HepG2 (cell line): Measurements from ENCODE around the gene DLX5. TPM values are rescaled to one million over a fixed set of nuclear protein-coding genes. Genes with fewer than 3 reads are reported as not detected.

ENCODE experiments used
- BHLHE40 ChIP-seq: IDR thresholded peaks from 2 replicates; pipeline ENCODE4 v1.6.1; 2011; ENCODE audit warnings: low read length, improper control_type of control experiment
- CREB1 ChIP-seq, 2 experiments: fragments of 450-650 bp in 1 of 2; IDR thresholded peaks; 2 replicates each; pipeline ENCODE4 v1.6.1; 2016 to 2017; ENCODE audit warnings: control low read depth in 1 of 2, mild to moderate bottlenecking in 1 of 2, missing compliant biosample characterization in 1 of 2, missing genetic modification characterization in 1 of 2
- HNRNPLL ChIP-seq: fragments of 200-400 bp; formaldehyde crosslinking; IDR thresholded peaks from 2 replicates; pipeline ENCODE4 v1.6.1; 2017; ENCODE audit warnings: mild to moderate bottlenecking, low read depth, low read length; ENCODE audit not compliant: poor library complexity, severe bottlenecking
- JUN ChIP-seq: sonication (generic); formaldehyde crosslinking; IDR thresholded peaks from 2 replicates; pipeline ENCODE4 v1.4.0; 2020; ENCODE audit warnings: mild to moderate bottlenecking, missing genetic modification reagents
- MAFG ChIP-seq: sonication (generic); formaldehyde crosslinking; IDR thresholded peaks from 2 replicates; pipeline ENCODE4 v1.5.1; 2020; ENCODE audit warnings: mild to moderate bottlenecking, missing genetic modification reagents
- TBX2 ChIP-seq: sonication (generic); formaldehyde crosslinking; IDR thresholded peaks from 2 replicates; pipeline ENCODE4 v1.5.0; 2020; ENCODE audit warnings: missing genetic modification reagents, mild to moderate bottlenecking, borderline replicate concordance
- ZNF225 ChIP-seq: sonication (generic); formaldehyde crosslinking; IDR thresholded peaks from 2 replicates; pipeline ENCODE4 v1.4.0; 2020; ENCODE audit warnings: mild to moderate bottlenecking, missing genetic modification reagents
- polyA plus RNA-seq, 8 experiments: library from polyadenylated mRNA; depleted of rRNA in 3 of 8; stranded (reverse) in 7 of 8; unstranded in 1 of 8; fragments of >200 nt; fragmentation: Illumina TruSeq in 4 of 8; extraction: Trizol in 4 of 8; gene quantifications; 2 replicates each; pipeline versions ENCODE4 v1.2.1 to v1.2.3, GENCODE V29; 2011 to 2016; ENCODE audit warnings: low read depth in 4 of 8, missing spikeins in 1 of 8, mixed read lengths in 1 of 8; ENCODE audit not compliant: insufficient read depth in 1 of 8
- total RNA-seq, 5 experiments: library from RNA; depleted of rRNA; stranded (reverse); fragments of >200 nt; fragmentation: Illumina TruSeq; extraction: Trizol; gene quantifications; 2 replicates each; pipeline ENCODE4 v1.2.3, GENCODE V29; 2016; ENCODE audit warnings: low read depth in 1 of 5
- TF ChIP-seq, protein P1 (sequence below): sonication (generic); formaldehyde crosslinking; IDR thresholded peaks from 2 replicates; pipeline ENCODE4 v1.4.0; 2020; ENCODE audit warnings: mild to moderate bottlenecking, low read depth, missing genetic modification reagents
- TF ChIP-seq, protein P2 (sequence below): sonication (generic); formaldehyde crosslinking; IDR thresholded peaks from 2 replicates; pipeline ENCODE4 v1.4.0; 2020; ENCODE audit warnings: missing genetic modification reagents
- TF ChIP-seq, protein P3 (sequence below): sonication (generic); formaldehyde crosslinking; IDR thresholded peaks from one replicate; pipeline ENCODE4 v1.5.1; 2020; ENCODE audit warnings: mild to moderate bottlenecking, missing genetic modification reagents; ENCODE audit errors: not compliant biosample characterization
- TF ChIP-seq, protein P4 (sequence below): sonication (generic); formaldehyde crosslinking; IDR thresholded peaks from 2 replicates; pipeline ENCODE4 v1.4.0; 2020; ENCODE audit warnings: missing genetic modification reagents

Gene DLX5
- total and polyA plus RNA-seq, 2 of the 13 experiments (the other 11 are each of a cell fraction or from before 2014, with no cell fraction given) = not detected

DNA sequence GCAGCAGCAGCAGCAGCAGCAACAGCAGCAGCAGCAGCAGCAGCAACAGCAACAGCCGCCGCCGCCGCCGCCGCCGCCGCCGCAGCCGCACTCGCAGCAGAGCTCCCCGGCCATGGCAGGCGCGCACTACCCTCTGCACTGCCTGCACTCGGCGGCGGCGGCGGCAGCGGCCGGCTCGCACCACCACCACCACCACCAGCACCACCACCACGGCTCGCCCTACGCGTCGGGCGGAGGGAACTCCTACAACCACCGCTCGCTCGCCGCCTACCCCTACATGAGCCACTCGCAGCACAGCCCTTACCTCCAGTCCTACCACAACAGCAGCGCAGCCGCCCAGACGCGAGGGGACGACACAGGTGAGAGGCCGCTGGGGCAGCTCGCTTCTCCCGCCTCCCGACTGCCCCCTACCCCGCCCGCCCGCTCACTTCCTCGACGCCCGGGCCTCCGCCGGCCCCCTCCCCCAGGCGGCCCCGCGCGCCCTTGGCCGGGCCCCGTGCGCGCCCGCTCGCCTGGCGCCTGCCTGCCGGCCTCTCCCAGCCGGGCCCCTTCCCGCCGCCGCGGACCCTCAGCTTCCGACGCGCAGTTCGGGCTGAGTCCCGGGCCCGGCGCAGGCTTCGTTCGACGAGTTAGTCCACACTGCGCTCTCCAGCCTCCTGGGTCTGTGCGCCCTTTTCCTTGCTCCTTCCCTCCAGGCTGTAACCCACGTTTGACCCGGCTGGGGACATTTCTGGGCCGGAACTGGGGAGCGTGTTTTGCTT lies 18.4 kb downstream of the DLX5 start (continued):
- TF ChIP-seq, protein P1, sequence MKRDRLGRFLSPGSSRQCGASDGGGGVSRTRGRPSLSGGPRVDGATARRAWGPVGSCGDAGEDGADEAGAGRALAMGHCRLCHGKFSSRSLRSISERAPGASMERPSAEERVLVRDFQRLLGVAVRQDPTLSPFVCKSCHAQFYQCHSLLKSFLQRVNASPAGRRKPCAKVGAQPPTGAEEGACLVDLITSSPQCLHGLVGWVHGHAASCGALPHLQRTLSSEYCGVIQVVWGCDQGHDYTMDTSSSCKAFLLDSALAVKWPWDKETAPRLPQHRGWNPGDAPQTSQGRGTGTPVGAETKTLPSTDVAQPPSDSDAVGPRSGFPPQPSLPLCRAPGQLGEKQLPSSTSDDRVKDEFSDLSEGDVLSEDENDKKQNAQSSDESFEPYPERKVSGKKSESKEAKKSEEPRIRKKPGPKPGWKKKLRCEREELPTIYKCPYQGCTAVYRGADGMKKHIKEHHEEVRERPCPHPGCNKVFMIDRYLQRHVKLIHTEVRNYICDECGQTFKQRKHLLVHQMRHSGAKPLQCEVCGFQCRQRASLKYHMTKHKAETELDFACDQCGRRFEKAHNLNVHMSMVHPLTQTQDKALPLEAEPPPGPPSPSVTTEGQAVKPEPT (CRISPR knock-in tag) = peak; percentile 71; the same call in 1 of the 2 replicates
- TF ChIP-seq MAFG (CRISPR knock-in tag) (no peak), BHLHE40 (no peak), JUN (CRISPR knock-in tag) (no peak), CREB1 (IDR thresholded peaks at IDR 0.05) (no peak), CREB1 (CRISPR knock-in tag; IDR thresholded peaks at IDR 0.05) (no peak), TBX2 (peak; percentile 21; the same call in 1 of the 2 replicates), HNRNPLL (peak; percentile 84), ZNF225 (CRISPR knock-in tag) (0 out of 2 replicates have a peak, but pooled peaks have one; percentile 4)
- TF ChIP-seq, protein P2, sequence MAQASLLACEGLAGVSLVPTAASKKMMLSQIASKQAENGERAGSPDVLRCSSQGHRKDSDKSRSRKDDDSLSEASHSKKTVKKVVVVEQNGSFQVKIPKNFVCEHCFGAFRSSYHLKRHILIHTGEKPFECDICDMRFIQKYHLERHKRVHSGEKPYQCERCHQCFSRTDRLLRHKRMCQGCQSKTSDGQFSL (CRISPR knock-in tag) = no peak
- TF ChIP-seq, protein P3, sequence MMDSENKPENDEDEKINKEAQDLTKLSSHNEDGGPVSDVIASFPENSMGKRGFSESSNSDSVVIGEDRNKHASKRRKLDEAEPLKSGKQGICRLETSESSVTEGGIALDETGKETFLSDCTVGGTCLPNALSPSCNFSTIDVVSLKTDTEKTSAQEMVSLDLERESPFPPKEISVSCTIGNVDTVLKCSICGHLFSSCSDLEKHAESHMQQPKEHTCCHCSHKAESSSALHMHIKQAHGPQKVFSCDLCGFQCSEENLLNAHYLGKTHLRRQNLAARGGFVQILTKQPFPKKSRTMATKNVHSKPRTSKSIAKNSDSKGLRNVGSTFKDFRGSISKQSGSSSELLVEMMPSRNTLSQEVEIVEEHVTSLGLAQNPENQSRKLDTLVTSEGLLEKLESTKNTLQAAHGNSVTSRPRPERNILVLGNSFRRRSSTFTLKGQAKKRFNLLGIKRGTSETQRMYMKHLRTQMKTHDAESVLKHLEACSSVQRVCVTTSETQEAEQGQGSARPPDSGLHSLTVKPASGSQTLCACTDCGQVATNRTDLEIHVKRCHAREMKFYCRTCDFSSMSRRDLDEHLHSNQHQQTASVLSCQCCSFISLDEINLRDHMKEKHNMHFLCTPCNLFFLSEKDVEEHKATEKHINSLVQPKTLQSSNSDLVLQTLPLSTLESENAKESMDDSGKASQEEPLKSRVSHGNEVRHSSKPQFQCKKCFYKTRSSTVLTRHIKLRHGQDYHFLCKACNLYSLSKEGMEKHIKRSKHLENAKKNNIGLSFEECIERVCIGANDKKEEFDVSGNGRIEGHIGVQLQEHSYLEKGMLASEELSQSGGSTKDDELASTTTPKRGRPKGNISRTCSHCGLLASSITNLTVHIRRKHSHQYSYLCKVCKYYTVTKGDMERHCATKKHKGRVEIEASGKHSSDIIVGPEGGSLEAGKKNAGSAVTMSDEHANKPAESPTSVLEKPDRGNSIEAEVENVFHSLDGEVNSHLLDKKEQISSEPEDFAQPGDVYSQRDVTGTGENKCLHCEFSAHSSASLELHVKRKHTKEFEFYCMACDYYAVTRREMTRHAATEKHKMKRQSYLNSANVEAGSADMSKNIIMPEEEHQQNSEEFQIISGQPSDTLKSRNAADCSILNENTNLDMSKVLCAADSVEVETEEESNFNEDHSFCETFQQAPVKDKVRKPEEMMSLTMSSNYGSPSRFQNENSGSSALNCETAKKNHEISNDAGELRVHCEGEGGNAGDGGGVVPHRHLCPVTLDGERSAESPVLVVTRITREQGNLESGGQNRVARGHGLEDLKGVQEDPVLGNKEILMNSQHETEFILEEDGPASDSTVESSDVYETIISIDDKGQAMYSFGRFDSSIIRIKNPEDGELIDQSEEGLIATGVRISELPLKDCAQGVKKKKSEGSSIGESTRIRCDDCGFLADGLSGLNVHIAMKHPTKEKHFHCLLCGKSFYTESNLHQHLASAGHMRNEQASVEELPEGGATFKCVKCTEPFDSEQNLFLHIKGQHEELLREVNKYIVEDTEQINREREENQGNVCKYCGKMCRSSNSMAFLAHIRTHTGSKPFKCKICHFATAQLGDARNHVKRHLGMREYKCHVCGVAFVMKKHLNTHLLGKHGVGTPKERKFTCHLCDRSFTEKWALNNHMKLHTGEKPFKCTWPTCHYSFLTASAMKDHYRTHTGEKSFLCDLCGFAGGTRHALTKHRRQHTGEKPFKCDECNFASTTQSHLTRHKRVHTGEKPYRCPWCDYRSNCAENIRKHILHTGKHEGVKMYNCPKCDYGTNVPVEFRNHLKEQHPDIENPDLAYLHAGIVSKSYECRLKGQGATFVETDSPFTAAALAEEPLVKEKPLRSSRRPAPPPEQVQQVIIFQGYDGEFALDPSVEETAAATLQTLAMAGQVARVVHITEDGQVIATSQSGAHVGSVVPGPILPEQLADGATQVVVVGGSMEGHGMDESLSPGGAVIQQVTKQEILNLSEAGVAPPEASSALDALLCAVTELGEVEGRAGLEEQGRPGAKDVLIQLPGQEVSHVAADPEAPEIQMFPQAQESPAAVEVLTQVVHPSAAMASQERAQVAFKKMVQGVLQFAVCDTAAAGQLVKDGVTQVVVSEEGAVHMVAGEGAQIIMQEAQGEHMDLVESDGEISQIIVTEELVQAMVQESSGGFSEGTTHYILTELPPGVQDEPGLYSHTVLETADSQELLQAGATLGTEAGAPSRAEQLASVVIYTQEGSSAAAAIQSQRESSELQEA (CRISPR knock-in tag) = no peak
- TF ChIP-seq, protein P4, sequence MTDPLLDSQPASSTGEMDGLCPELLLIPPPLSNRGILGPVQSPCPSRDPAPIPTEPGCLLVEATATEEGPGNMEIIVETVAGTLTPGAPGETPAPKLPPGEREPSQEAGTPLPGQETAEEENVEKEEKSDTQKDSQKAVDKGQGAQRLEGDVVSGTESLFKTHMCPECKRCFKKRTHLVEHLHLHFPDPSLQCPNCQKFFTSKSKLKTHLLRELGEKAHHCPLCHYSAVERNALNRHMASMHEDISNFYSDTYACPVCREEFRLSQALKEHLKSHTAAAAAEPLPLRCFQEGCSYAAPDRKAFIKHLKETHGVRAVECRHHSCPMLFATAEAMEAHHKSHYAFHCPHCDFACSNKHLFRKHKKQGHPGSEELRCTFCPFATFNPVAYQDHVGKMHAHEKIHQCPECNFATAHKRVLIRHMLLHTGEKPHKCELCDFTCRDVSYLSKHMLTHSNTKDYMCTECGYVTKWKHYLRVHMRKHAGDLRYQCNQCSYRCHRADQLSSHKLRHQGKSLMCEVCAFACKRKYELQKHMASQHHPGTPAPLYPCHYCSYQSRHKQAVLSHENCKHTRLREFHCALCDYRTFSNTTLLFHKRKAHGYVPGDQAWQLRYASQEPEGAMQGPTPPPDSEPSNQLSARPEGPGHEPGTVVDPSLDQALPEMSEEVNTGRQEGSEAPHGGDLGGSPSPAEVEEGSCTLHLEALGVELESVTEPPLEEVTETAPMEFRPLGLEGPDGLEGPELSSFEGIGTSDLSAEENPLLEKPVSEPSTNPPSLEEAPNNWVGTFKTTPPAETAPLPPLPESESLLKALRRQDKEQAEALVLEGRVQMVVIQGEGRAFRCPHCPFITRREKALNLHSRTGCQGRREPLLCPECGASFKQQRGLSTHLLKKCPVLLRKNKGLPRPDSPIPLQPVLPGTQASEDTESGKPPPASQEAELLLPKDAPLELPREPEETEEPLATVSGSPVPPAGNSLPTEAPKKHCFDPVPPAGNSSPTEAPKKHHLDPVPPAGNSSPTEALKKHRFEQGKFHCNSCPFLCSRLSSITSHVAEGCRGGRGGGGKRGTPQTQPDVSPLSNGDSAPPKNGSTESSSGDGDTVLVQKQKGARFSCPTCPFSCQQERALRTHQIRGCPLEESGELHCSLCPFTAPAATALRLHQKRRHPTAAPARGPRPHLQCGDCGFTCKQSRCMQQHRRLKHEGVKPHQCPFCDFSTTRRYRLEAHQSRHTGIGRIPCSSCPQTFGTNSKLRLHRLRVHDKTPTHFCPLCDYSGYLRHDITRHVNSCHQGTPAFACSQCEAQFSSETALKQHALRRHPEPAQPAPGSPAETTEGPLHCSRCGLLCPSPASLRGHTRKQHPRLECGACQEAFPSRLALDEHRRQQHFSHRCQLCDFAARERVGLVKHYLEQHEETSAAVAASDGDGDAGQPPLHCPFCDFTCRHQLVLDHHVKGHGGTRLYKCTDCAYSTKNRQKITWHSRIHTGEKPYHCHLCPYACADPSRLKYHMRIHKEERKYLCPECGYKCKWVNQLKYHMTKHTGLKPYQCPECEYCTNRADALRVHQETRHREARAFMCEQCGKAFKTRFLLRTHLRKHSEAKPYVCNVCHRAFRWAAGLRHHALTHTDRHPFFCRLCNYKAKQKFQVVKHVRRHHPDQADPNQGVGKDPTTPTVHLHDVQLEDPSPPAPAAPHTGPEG = no peak; the same call in 1 of the 2 replicates
